HEK293T (cell line): ENCODE data around the gene ETV6.

Experiments used
- CTCF ChIA-PET: fragments of 350-600 bp; formaldehyde crosslinking; extraction: SDS; loops from one replicate; lab custom pipeline; 2021; ENCODE audit warnings: antibody characterized with exemption, inconsistent platforms; lab: Yijun Ruan, JAX
- POLR2A ChIA-PET: fragments of 350-600 bp; formaldehyde crosslinking; extraction: SDS; loops from one replicate; lab custom pipeline; 2020; ENCODE audit warnings: antibody characterized with exemption, inconsistent platforms; lab: Yijun Ruan, JAX
- DNase-seq: peaks from one replicate; pipeline ENCODE4 v3.0.0; 2012; ENCODE audit warnings: mixed read lengths; ENCODE audit errors: extremely low spot score
- ARNT ChIP-seq: fragments of 450-650 bp; IDR thresholded peaks from 2 replicates; pipeline ENCODE4 v1.6.1; 2017; ENCODE audit warnings: mild to moderate bottlenecking
- BHLHE40 ChIP-seq: fragments of 450-650 bp; IDR thresholded peaks from 2 replicates; pipeline ENCODE4 v1.6.1; 2016; ENCODE audit warnings: mild to moderate bottlenecking, moderate library complexity, borderline replicate concordance
- CTBP1 ChIP-seq: fragments of 450-650 bp; IDR thresholded peaks from 2 replicates; pipeline ENCODE4 v1.6.1; 2016; ENCODE audit warnings: borderline replicate concordance
- ELF4 ChIP-seq: fragments of 450-650 bp; IDR thresholded peaks from 2 replicates; pipeline ENCODE4 v1.6.1; 2017; ENCODE audit warnings: antibody characterized with exemption
- FOXA1 ChIP-seq: fragments of 450-650 bp; IDR thresholded peaks from 2 replicates; pipeline ENCODE4 v1.6.1; 2016; ENCODE audit warnings: mild to moderate bottlenecking
- FOXK2 ChIP-seq: fragments of 450-650 bp; IDR thresholded peaks from 2 replicates; pipeline ENCODE4 v1.6.1; 2016; ENCODE audit warnings: mild to moderate bottlenecking
- FOXM1 ChIP-seq: fragments of 450-650 bp; IDR thresholded peaks from 2 replicates; pipeline ENCODE4 v1.6.1; 2017; ENCODE audit warnings: mild to moderate bottlenecking, borderline replicate concordance
- HDGF ChIP-seq: fragments of 450-650 bp; IDR thresholded peaks from 2 replicates; pipeline ENCODE4 v1.6.1; 2017; ENCODE audit warnings: antibody characterized with exemption, borderline replicate concordance
- L3MBTL2 ChIP-seq: fragments of 450-650 bp; conservative IDR thresholded peaks from 2 replicates; pipeline ENCODE4 v1.6.1; 2016; ENCODE audit warnings: mild to moderate bottlenecking
- LEF1 ChIP-seq: fragments of 450-650 bp; IDR thresholded peaks from 2 replicates; pipeline ENCODE4 v1.6.1; 2017; ENCODE audit warnings: mild to moderate bottlenecking, borderline replicate concordance
- NFRKB ChIP-seq: fragments of 450-650 bp; IDR thresholded peaks from 2 replicates; pipeline ENCODE4 v1.6.1; 2016; ENCODE audit warnings: mild to moderate bottlenecking, moderate library complexity
- PKNOX1 ChIP-seq: fragments of 450-650 bp; IDR thresholded peaks from 2 replicates; pipeline ENCODE4 v1.6.1; 2016
- SP1 ChIP-seq: fragments of 450-650 bp; IDR thresholded peaks from 2 replicates; pipeline ENCODE4 v1.6.1; 2017
- SUZ12 ChIP-seq: fragments of 450-650 bp; IDR thresholded peaks from 2 replicates; pipeline ENCODE4 v1.6.1; 2016; ENCODE audit warnings: mild to moderate bottlenecking
- TARDBP ChIP-seq: fragments of 450-650 bp; IDR thresholded peaks from 2 replicates; pipeline ENCODE4 v1.6.1; 2016
- ZNF384 ChIP-seq: fragments of 450-650 bp; IDR thresholded peaks from 2 replicates; pipeline ENCODE4 v1.6.1; 2016

ETV6 gene

DNA sequence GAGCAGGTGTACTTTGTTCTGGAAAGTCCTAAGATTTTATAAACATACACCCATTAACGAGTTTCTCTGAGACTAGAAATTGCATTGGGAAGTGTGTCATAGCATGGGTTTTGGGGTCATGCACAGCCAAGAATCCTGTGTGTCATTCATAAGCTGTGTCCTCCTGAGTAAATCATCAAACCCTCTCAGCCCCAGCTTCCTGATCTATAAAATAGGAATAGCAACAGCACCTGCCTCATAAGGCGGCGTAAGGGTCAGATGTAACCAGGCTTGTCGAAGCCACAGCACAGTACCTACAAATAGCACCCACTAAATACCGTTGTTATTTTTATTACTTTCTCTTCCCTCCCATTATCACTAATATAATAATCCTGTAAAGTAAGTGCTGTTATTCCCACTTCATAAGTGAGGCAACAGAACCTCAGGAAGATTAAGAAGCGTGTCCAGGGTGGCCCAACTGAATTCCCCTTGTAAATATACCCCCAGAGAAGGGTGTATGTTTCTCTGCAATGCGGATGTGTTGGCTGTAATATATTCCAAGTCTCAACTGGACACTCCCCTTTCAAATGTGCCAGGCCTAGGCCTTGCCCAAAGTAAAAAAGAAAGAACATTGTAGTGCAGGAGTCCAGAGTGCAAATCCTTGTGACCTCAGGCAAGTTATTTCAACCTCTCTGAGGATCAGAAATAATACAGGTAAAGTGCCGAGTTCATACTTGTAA is 233.0 kb downstream of the ETV6 start:
- CTCF ChIA-PET, result no interaction called here
- POLR2A ChIA-PET, result no interaction called here
- DNase-seq, result no peak
- TF ChIP-seq TARDBP (no peak), FOXM1 (no peak), ZNF384 (no peak), BHLHE40 (no peak), LEF1 (no peak), HDGF (no peak), ELF4 (no peak), ARNT (no peak), FOXA1 (no peak), PKNOX1 (no peak), NFRKB (no peak), L3MBTL2 (no peak), FOXK2 (no peak)

- TF ChIP-seq BHLHE40 (no peak), ZNF384 (no peak), TARDBP (no peak), CTBP1 (no peak), ARNT (no peak), FOXK2 (no peak), FOXM1 (no peak), NFRKB (no peak), LEF1 (no peak), PKNOX1 (no peak), SP1 (no peak)
- ChIA-PET POLR2A (no interaction called here), CTCF (no interaction called here)
- no peak for DNase-seq
These were observed 234.6 kb downstream of the ETV6 start for GRCh38 chr12:11884116-11884515.

- ChIA-PET CTCF (no interaction called here), POLR2A (no interaction called here)
- no peak for TF ChIP-seq PKNOX1
- no peak for DNase-seq
These were observed 235.2 kb downstream of the ETV6 start for GRCh38 chr12:11884706-11885105.

DNA sequence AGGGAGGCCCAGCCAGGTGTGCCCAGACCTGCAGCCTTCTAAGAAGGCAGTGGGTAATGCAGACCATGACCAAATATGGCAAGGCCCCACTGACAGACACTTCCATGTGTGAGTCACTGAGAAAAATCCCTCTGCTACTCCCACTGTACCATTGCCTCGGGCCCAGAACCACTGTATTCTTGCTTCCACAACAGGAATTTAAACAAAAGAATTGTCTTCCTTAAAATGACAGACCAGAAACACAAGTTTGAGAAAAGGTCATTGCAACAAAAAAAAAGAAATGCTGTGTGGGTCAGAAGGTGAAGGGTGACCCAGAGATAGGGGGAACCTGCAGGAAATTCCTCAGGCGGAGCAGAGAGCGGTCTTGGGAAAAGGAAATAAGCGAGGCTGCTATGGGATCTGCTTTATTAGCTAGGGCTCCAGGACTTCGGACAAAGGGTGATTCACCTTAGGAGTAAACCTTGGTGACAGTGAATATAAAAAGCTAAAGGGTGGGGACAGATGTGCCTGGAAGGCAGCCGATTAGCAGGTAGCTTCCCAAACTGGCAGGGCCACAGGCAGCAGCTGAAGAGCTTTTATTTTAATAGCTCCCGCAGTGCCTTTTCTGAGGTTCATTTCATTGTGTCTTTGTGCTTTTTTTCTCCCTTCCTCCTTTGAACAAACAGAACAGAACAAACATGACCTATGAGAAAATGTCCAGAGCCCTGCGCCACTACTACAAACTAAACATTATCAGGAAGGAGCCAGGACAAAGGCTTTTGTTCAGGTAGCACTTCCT is 236.0 kb downstream of the ETV6 start:
- no peak for DNase-seq
- POLR2A ChIA-PET, result no interaction called here
- CTCF ChIA-PET, result no interaction called here
- TF ChIP-seq FOXA1 (no peak), TARDBP (no peak), FOXM1 (no peak), NFRKB (no peak), ARNT (no peak), LEF1 (no peak), FOXK2 (no peak), BHLHE40 (no peak), ZNF384 (no peak)

GRCh38 chr12:11886339-11886738 is 236.9 kb downstream of the ETV6 start:
- ChIA-PET CTCF (no interaction called here), POLR2A (no interaction called here)
- no peak for DNase-seq
- no peak for TF ChIP-seq L3MBTL2
- no peak for TF ChIP-seq ARNT
- TF ChIP-seq PKNOX1, result no peak
- TF ChIP-seq ELF4, result no peak
- no peak for TF ChIP-seq SUZ12
- no peak for TF ChIP-seq CTBP1
- no peak for TF ChIP-seq FOXM1
- no peak for TF ChIP-seq SP1
- TF ChIP-seq NFRKB, result no peak
- TF ChIP-seq LEF1, result no peak
- TF ChIP-seq BHLHE40, result no peak
- no peak for TF ChIP-seq ZNF384
- TF ChIP-seq TARDBP, result no peak
- TF ChIP-seq HDGF, result no peak
- TF ChIP-seq FOXK2, result no peak
- no peak for TF ChIP-seq FOXA1

DNA sequence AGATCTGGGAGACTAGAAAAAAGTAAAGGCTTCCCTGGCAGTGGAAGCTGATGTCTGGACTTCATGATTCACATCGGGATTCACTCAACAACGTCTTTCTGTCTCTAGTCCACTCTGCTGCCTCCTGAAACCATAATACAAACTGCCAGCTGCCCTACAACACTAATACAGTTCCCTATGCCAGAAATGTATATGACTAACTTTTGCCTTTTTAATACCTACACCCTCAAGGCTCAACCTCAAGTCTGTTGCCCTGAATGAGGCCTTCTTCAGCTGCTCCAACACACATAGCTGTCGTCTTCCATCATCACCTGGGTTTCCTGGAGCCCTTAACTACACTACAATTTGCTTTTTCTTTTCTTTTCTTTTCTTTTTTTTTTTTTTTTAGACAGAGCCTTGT is 238.6 kb downstream of the ETV6 start:
- DNase-seq, result no peak
- POLR2A ChIA-PET, result no interaction called here
- TF ChIP-seq FOXA1 (no peak), FOXK2 (no peak), ARNT (no peak), LEF1 (no peak), HDGF (no peak), PKNOX1 (no peak), SP1 (no peak), CTBP1 (no peak), FOXM1 (no peak), TARDBP (no peak), BHLHE40 (no peak), SUZ12 (no peak), ZNF384 (no peak), NFRKB (no peak), L3MBTL2 (no peak), ELF4 (no peak)
- CTCF ChIA-PET, result no interaction called here
